ENCODE measurements around the gene DCAF15.

GRCh38 chr19:13906910-13907309 lies 45.4 kb upstream of the DCAF15 start:
- TF ChIP-seq CTCF (IDR thresholded peaks at IDR 0.05) (no peak), POLR2A (IDR thresholded peaks at IDR 0.05) (no peak)
